Neural progenitor cell (in vitro differentiated cells): ENCODE measurements around the gene ST7L.
"Not testable (repeated sequence)": the region's sequence is repeated elsewhere in the genome, so short reads cannot be mapped to it uniquely, and the experiment has no call there.

Experiments used
- CTCF ChIP-seq: fragments of 200-600 bp; sonication (generic); IDR thresholded peaks from 2 replicates; pipeline ENCODE4 v1.5.1; 2017; ENCODE audit warnings: antibody characterized with exemption, mild to moderate bottlenecking
- EZH2phosphoT487 ChIP-seq: fragments of 200-600 bp; sonication (generic); IDR thresholded peaks from 2 replicates; pipeline ENCODE4 v1.6.1; 2017; ENCODE audit warnings: antibody characterized with exemption

DNA sequence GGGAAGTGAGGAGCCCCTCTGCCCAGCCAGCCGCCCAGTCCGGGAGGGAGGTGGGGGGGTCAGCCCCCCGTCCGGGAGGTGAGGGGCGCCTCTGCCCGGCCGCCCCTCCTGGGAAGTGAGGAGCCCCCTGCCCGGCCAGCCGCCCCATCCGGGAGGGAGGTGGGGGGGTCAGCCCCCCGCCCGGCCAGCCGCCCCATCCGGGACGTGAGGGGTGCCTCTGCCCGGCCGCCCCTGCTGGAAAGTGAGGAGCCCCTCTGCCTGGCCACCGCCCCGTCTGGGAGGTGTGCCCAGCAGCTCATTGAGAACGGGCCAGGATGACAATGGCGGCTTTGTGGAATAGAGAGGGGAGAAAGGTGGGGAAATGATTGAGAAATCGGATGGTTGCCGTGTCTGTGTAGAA lies 21.5 kb upstream of the ST7L start:
- TF ChIP-seq CTCF, EZH2phosphoT487: not testable (repeated sequence)
